Lung (tissue), 12 donors: Measurements from ENCODE around the gene NEK5. TPM values are rescaled to one million over a fixed set of nuclear protein-coding genes. Genes with fewer than 3 reads are reported as not detected.
"Not testable (repeated sequence)": the region's sequence is repeated elsewhere in the genome, so short reads cannot be mapped to it uniquely, and the experiment has no call there.

ENCODE experiments used
- ATAC-seq: fragments of 200-7000 bp; cut with Tn5 transposase; one replicate; pipeline ENCODE4 v1.9.1; 2020; ENCODE audit warnings: moderate number of reproducible peaks; ENCODE audit not compliant: insufficient read depth, low FRiP score
- DNase-seq, 3 donors: peaks; one replicate each; pipeline ENCODE4 v3.0.0-alpha.2; 2013 to 2017
- H3K27ac ChIP-seq, 2 donors: one replicate each; pipeline ENCODE4 v1.5.1; 2013; ENCODE audit warnings: mild to moderate bottlenecking in 2 of 2, moderate library complexity in 2 of 2, control low read depth in 1 of 2, inconsistent platforms in 1 of 2, low read depth in 1 of 2, low read length in 1 of 2
- H3K27me3 ChIP-seq, 3 donors: one replicate each; pipeline ENCODE4 v1.5.1; 2013; ENCODE audit warnings: low read length in 2 of 3; ENCODE audit not compliant: control insufficient read depth in 3 of 3, insufficient read depth in 3 of 3
- H3K36me3 ChIP-seq, 4 donors: one replicate each; pipeline ENCODE4 v1.5.1; 2013; ENCODE audit warnings: low read length in 4 of 4, mild to moderate bottlenecking in 1 of 4, moderate library complexity in 1 of 4; ENCODE audit not compliant: control insufficient read depth in 4 of 4, insufficient read depth in 4 of 4
- H3K4me1 ChIP-seq, 5 donors: one replicate each; pipeline ENCODE4 v1.5.1; 2013; ENCODE audit warnings: low read length in 5 of 5, mild to moderate bottlenecking in 2 of 5, moderate library complexity in 1 of 5; ENCODE audit not compliant: control insufficient read depth in 5 of 5, insufficient read depth in 5 of 5
- H3K4me3 ChIP-seq: one replicate; pipeline ENCODE4 v1.5.1; 2013; ENCODE audit warnings: mild to moderate bottlenecking, control low read depth, moderate library complexity
- H3K9ac ChIP-seq, 2 donors: one replicate each; pipeline ENCODE4 v1.5.1; 2013; ENCODE audit warnings: low read length in 2 of 2, control low read depth in 1 of 2; ENCODE audit not compliant: insufficient read depth in 1 of 2
- H3K9me3 ChIP-seq, 4 donors: one replicate each; pipeline ENCODE4 v1.5.1; 2013; ENCODE audit warnings: low read length in 3 of 4, mild to moderate bottlenecking in 1 of 4, moderate library complexity in 1 of 4; ENCODE audit not compliant: control insufficient read depth in 4 of 4, insufficient read depth in 3 of 4
- CTCF ChIP-seq: IDR thresholded peaks from 2 replicates; pipeline ENCODE4 v1.5.1; 2012; ENCODE audit warnings: mild to moderate bottlenecking; ENCODE audit errors: control extremely low read depth, extremely low read depth
- WGBS, 2 donors: extraction: QIAGEN DNeasy Blood & Tissue Kit; methylation state at CpG; one replicate each; pipeline ENCODE4 v1.1.7; 2013; 5-methylcytosine and 5-hydroxymethylcytosine counted together
- polyA plus RNA-seq, 2 donors: library from polyadenylated mRNA; stranded (reverse); fragments of 200-250 nt; gene quantifications; one replicate each; pipeline ENCODE4 v1.2.1, GENCODE V29; 2013
- total RNA-seq, 2 donors: library from RNA; depleted of rRNA in 1 of 2; stranded (reverse); fragments of >200 nt in 1 of 2; gene quantifications; one replicate each; pipeline ENCODE4 v1.2.1, GENCODE V29; 2014 to 2021
- donor health status: control.
- donor health status: control.
- donor health status: Bipolar disorder and iron deficiency.
- donor health status: healthy.
- donor health status: DM: yes; HTN: yes; CAD: no.

NEK5 gene
- total and polyA plus RNA-seq, 4 donors = 2.1 to 13.3 (median 6.1) TPM

GRCh38 chr13:52061587-52061986, 67.3 kb downstream of the NEK5 start:
- Histone ChIP-seq H3K4me1 (peaks cover 0 to 5% (median 0%) of the 10 kb centered on the region in 5 donors), H3K27ac (peak overlapping the region in 1 of 2 donors; percentile 54), H3K36me3 (no peaks in the 10 kb centered on the region), H3K27me3 (no peaks in the 10 kb centered on the region), H3K9me3 (peaks cover 0 to 3% (median under 1%) of the 10 kb centered on the region in 4 donors), H3K4me3 (no peak overlapping the region), H3K9ac (no peak overlapping the region)
- no peak for TF ChIP-seq CTCF
- DNase-seq (no peak), ATAC-seq (no peak)
- WGBS, 2 donors = 22 to 30% methylated on average over 3 of the region's 3 CpGs

DNA sequence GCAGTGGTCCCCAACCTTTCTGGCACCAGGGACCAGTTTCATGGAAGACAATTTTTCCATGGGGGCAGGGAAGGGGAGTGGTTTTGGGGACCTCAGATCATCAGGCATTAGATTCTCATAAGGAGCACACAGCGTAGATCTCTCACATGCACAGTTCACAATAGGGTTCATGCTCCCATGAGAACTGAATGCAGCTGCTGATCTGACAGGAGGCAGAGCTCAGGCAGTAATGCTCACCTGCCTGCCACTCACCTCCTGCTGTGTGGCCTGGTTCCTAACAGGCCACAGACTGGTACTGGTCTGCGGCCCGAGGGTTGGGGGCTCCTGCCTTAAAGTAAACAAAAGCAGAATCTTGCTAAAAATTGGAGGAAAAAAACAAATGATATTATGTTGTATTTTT, 67.8 kb downstream of the NEK5 start:
- not testable (repeated sequence) for ATAC-seq, H3K4me1 ChIP-seq, DNase-seq, H3K9me3 ChIP-seq, H3K36me3 ChIP-seq, H3K27me3 ChIP-seq, H3K4me3 ChIP-seq, H3K9ac ChIP-seq
- 79 to 81% methylated on average over 3 of the region's 3 CpGs for WGBS, 2 donors
- H3K27ac ChIP-seq = peak overlapping the region in 1 of 2 donors; percentile 54

GRCh38 chr13:52053460-52053859, 75.4 kb downstream of the NEK5 start:
- Histone ChIP-seq H3K4me1 (no peaks in the 10 kb centered on the region), H3K4me3 (no peak overlapping the region), H3K36me3 (no peaks in the 10 kb centered on the region), H3K9ac (no peak overlapping the region), H3K9me3 (peaks cover 0 to 2% (median 0%) of the 10 kb centered on the region in 4 donors), H3K27me3 (no peaks in the 10 kb centered on the region), H3K27ac (no peak overlapping the region)
- TF ChIP-seq CTCF = no peak
- WGBS, 2 donors = 94 to 95% methylated on average over 4 of the region's 4 CpGs
- DNase-seq = no peak
- no peak for ATAC-seq

- no peak overlapping the region for H3K27ac ChIP-seq
- H3K9ac ChIP-seq = no peak overlapping the region
- TF ChIP-seq CTCF = no peak
- H3K9me3 ChIP-seq = peaks cover 0 to 2% (median 0%) of the 10 kb centered on the region in 4 donors
- no peaks in the 10 kb centered on the region for H3K4me1 ChIP-seq
- no peak overlapping the region for H3K4me3 ChIP-seq
- DNase-seq (no peak), ATAC-seq (no peak)
- 81 to 86% methylated on average over 7 of the region's 7 CpGs for WGBS, 2 donors
- H3K36me3 ChIP-seq = no peaks in the 10 kb centered on the region
- no peaks in the 10 kb centered on the region for H3K27me3 ChIP-seq
These were observed 77.5 kb downstream of the NEK5 start for GRCh38 chr13:52051400-52051799.
